Pancreas (tissue), 10 donors: ENCODE results near the gene HCFC1R1. TPM values are rescaled to one million over a fixed set of nuclear protein-coding genes. Genes with fewer than 3 reads are reported as not detected.

Experiments used
- ATAC-seq, 4 donors: fragments of 200-7000 bp; cut with Tn5 transposase; one replicate each; pipeline versions ENCODE4 v1.8.0 to v1.9.1; 2020; ENCODE audit warnings: mild to moderate bottlenecking in 4 of 4, moderate library complexity in 4 of 4
- DNase-seq, 6 donors: peaks; one replicate each; pipeline ENCODE4 v3.0.0-alpha.2; 2020
- FAIRE-seq: peaks from 2 replicates; lab custom pipeline; 2012; peaks lifted over from hg19 to GRCh38; lab: Jason Lieb, UNC
- H3K27ac ChIP-seq, 4 donors: fragments of 200-600 bp; sonication (generic); 1 replicate in 3 of 4; 2 replicates in 1 of 4; pipeline versions ENCODE4 v1.5.0 to v1.8.0; 2020
- H3K27me3 ChIP-seq, 4 donors: fragments of 200-600 bp; one replicate each; pipeline ENCODE4 v1.8.0; 2021
- H3K36me3 ChIP-seq, 3 donors: fragments of 200-600 bp; sonication (generic) in 1 of 3; one replicate each; pipeline versions ENCODE4 v1.5.0 to v1.8.0; 2020 to 2021
- H3K4me1 ChIP-seq, 3 donors: fragments of 200-600 bp; one replicate each; pipeline ENCODE4 v1.8.0; 2021
- H3K4me3 ChIP-seq, 4 donors: fragments of 200-600 bp; sonication (generic) in 2 of 4; one replicate each; pipeline versions ENCODE4 v1.5.0 to v1.8.0; 2020 to 2021
- H3K9me3 ChIP-seq, 4 donors: fragments of 200-600 bp; one replicate each; pipeline ENCODE4 v1.8.0; 2021
- WGBS, 2 donors: extraction: QIAGEN DNeasy Blood & Tissue Kit; methylation state at CpG; one replicate each; pipeline ENCODE4 v1.1.7; 2013; 5-methylcytosine and 5-hydroxymethylcytosine counted together
- intact Hi-C, 3 donors: fragments of 100-400 bp; cut with DNase I; formaldehyde crosslinking; loops; one replicate each; pipeline versions ENCODE4 v1.11.1 to v1.14.2; 2022
- polyA plus RNA-seq, 2 donors: library from polyadenylated mRNA; stranded (reverse); fragments of 200-250 nt; gene quantifications; one replicate each; pipeline ENCODE4 v1.2.3, GENCODE V29; 2013
- total RNA-seq, 6 donors: library from RNA; stranded (reverse); fragmentation: NEBNext Ultra II Directional in 4 of 6; extraction: Animal tissue kit (Norgen Biotek cat#: 25700) in 4 of 6; gene quantifications; one replicate each; pipeline versions ENCODE4 v1.2.1 to v1.2.4, GENCODE V29; 2021 to 2023
- TF ChIP-seq, protein P1 (sequence below), 4 donors: fragments of 200-600 bp; sonication (generic) in 3 of 4; IDR thresholded peaks; one replicate each; pipeline versions ENCODE4 v1.5.0 to v1.8.0; 2021; ENCODE audit warnings: antibody characterized with exemption in 4 of 4
- donor health status: healthy with polysubstance abuse.
- donor health status: DM: no; HTN: no; CAD: no; lungs with moderate emphysema.
- donor health status: DM: no; HTN: no; CAD: no.
- donor health status: control.
- donor health status: control.
- donor health status: Bipolar disorder and iron deficiency.
- donor health status: DM: yes; HTN: yes; CAD: no.
- donor health status: DM: no; HTN: no; CAD: no.
- donor health status: DM: no; HTN: no; CAD: no.
- donor health status: DM: yes; HTN: yes; CAD: no.

HCFC1R1 gene
- total and polyA plus RNA-seq, 8 donors, result 10.5 to 119 (median 14.4) TPM

DNA sequence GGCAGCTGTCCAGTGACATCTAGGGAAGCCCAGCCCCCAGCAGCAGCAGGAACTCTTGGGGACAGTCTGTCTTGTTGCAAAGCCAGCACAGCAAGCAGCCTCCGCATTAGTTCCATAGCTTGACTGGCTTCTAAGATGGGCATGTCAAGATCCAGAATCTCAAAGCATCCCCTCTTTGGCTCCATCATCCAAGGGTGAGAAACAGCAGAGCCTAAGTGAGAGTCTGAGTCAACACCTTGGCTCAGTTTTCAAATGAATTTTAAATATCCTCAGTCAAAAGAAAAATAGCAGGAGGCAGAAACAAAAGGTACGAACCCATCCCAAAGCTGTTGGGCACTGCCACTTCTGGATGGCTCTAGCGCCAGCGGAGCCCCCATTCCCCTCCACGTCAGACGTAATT is 8.8 kb downstream of the HCFC1R1 start:
- no peaks in the 10 kb centered on the region for H3K9me3 ChIP-seq
- H3K27ac ChIP-seq, result no peak overlapping the region
- H3K36me3 ChIP-seq, result no peaks in the 10 kb centered on the region
- 87 to 95% methylated on average over 6 of the region's 6 CpGs for WGBS, 2 donors
- no peak overlapping the region for H3K4me3 ChIP-seq
- H3K4me1 ChIP-seq, result peaks cover 9 to 20% (median 16%) of the 10 kb centered on the region in 3 donors
- H3K27me3 ChIP-seq, result no peaks in the 10 kb centered on the region
- ATAC-seq (no peak), FAIRE-seq (no peak), DNase-seq (no peak)
- intact Hi-C loops, result no loop called here
- TF ChIP-seq, protein P1, sequence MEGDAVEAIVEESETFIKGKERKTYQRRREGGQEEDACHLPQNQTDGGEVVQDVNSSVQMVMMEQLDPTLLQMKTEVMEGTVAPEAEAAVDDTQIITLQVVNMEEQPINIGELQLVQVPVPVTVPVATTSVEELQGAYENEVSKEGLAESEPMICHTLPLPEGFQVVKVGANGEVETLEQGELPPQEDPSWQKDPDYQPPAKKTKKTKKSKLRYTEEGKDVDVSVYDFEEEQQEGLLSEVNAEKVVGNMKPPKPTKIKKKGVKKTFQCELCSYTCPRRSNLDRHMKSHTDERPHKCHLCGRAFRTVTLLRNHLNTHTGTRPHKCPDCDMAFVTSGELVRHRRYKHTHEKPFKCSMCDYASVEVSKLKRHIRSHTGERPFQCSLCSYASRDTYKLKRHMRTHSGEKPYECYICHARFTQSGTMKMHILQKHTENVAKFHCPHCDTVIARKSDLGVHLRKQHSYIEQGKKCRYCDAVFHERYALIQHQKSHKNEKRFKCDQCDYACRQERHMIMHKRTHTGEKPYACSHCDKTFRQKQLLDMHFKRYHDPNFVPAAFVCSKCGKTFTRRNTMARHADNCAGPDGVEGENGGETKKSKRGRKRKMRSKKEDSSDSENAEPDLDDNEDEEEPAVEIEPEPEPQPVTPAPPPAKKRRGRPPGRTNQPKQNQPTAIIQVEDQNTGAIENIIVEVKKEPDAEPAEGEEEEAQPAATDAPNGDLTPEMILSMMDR (IDR thresholded peaks at IDR 0.05), result no peak

DNA sequence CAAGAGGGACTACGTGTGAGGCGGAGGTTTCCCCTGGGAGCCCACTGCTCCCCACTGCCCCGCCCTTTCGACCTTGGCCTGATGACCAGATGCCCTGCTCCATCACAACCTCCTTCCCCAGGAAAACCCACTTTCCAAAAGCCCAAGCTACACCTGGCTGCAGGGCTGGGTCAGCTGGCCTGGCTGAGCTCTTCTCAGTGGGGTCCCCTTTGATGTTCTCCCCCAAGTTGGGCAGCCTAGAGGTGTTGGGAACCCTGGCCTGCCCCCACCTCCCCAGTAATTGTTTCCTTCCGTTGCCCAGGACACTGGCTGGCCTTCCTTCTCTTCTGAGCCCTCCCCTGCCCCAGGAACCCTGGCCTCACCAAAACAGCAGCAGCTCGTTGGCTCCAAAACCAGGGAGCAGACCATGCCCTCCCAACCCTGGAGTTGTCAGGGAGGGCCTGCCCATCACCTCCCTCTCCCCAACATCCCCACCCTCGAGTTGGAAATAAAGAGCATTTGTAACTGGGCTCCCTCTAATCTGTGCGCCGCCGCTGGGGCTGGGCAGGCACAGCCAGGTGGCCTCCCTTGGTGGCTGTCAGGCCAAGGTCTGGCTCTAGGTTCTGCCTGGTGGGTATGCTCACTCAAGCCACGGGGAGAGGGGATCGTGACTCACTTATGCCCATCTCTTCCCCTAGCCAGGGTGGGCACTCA is 9.6 kb downstream of the HCFC1R1 start:
- Histone ChIP-seq H3K27ac (no peak overlapping the region), H3K36me3 (no peaks in the 10 kb centered on the region), H3K4me1 (peaks cover 12 to 27% (median 15%) of the 10 kb centered on the region in 3 donors), H3K9me3 (no peaks in the 10 kb centered on the region), H3K27me3 (no peaks in the 10 kb centered on the region), H3K4me3 (no peak overlapping the region)
- no peak for ATAC-seq
- DNase-seq, result peak in 1 of 6 donors; percentile 64
- TF ChIP-seq, protein P1 (IDR thresholded peaks at IDR 0.05), result no peak
- intact Hi-C loops, result no loop called here
- FAIRE-seq, result no peak
- 59 to 61% methylated on average over 12 of the region's 12 CpGs for WGBS, 2 donors

DNA sequence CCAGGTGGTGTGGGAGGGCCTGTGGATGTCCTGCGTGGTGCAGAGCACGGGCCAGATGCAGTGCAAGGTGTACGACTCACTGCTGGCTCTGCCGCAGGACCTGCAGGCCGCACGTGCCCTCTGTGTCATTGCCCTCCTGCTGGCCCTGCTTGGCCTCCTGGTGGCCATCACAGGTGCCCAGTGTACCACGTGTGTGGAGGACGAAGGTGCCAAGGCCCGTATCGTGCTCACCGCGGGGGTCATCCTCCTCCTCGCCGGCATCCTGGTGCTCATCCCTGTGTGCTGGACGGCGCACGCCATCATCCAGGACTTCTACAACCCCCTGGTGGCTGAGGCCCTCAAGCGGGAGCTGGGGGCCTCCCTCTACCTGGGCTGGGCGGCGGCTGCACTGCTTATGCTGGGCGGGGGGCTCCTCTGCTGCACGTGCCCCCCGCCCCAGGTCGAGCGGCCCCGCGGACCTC is 10.2 kb downstream of the HCFC1R1 start:
- TF ChIP-seq, protein P1 (IDR thresholded peaks at IDR 0.05), result no peak
- Histone ChIP-seq H3K36me3 (no peaks in the 10 kb centered on the region), H3K27ac (peak overlapping the region in 2 of 4 donors; percentile 55 to 70), H3K27me3 (no peaks in the 10 kb centered on the region), H3K4me3 (no peak overlapping the region), H3K9me3 (no peaks in the 10 kb centered on the region), H3K4me1 (peaks cover 13 to 31% (median 20%) of the 10 kb centered on the region in 3 donors)
- 76 to 77% methylated on average over 27 of the region's 27 CpGs for WGBS, 2 donors
- intact Hi-C loops, result no loop called here
- DNase-seq (no peak), ATAC-seq (no peak), FAIRE-seq (no peak)

DNA sequence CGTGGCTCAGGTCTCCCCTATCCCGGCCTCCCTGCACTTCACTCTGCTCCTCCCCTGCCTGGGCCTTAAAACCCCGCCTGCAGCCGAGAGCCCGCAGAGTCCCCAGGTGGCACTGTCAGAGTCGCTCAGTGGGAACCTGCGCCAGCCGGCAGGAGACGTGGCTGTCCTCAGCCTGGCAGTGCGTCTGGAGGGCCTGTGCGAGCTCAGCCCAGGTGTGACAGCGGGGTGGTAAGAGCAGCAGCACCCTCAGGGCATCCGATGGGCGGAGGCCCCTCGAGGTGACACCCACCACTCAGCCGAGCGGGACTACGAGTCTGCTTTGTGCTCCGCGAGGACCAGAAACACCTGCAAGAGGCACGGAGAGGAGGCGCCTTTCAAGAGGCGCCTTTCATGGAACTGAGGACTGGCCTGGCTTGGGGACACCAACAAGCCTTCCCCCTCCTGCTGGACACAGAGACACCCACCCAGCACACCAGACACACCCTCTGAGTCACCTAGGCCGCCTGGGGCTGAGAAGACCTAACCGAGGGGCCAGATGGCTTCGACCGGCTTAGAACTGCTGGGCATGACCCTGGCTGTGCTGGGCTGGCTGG is 10.8 kb downstream of the HCFC1R1 start, which contains the start of gene CLDN9:
CLDN9 (plus strand) TSS at position 96 of the 593 bp plus-strand sequence; CDS start at position 536, 440 bp downstream.
- Histone ChIP-seq H3K4me3 (peak within 1 kb of the TSS in 1 of 4 donors; percentile 20), H3K27me3 (no peaks in the 10 kb centered on the region), H3K36me3 (no peaks in the 10 kb centered on the region), H3K9me3 (no peaks in the 10 kb centered on the region), H3K27ac (peak within 1 kb of the TSS; percentile 22 to 70 (median 50)), H3K4me1 (peaks cover 19 to 32% (median 26%) of the 10 kb centered on the region in 3 donors)
- FAIRE-seq, result no peak
- TF ChIP-seq, protein P1 (IDR thresholded peaks at IDR 0.05), result no peak
- intact Hi-C loops, result no loop called here
- peak; percentile 64 to 82 (median 78) for ATAC-seq
- DNase-seq, result peak in 5 of 6 donors; percentile 73 to 91 (median 83)
- 34 to 41% methylated on average over 26 to 27 of the region's 27 CpGs for WGBS, 2 donors
